WTC11 (cell line): ENCODE data around the gene NTMT2. TPM values are rescaled to one million over a fixed set of nuclear protein-coding genes. Genes with fewer than 3 reads are reported as not detected.

ENCODE experiments used
- ATAC-seq: fragments of 200-7000 bp; cut with Tn5 transposase; 2 replicates; pipeline ENCODE4 v1.10.0; 2021; ENCODE audit warnings: mild to moderate bottlenecking, moderate library complexity
- CTCF ChIA-PET: fragments of 300-600 bp; sonication (Branson Sonifier 250); formaldehyde crosslinking; loops from one replicate; lab custom pipeline; 2021; ENCODE audit warnings: antibody characterized with exemption; lab: Charles Lee
- POLR2A ChIA-PET: fragments of 350-600 bp; sonication (Branson Sonifier 250); formaldehyde crosslinking; loops from one replicate; lab custom pipeline; 2021; ENCODE audit warnings: antibody characterized with exemption; lab: Charles Lee
- DNase-seq: peaks from one replicate; pipeline ENCODE4 v3.0.0; 2021; ENCODE audit warnings: low spot score
- H3K27ac Mint-ChIP-seq: 2 replicates; pipeline ENCODE4 v1.8.0; 2021; ENCODE audit warnings: mixed read lengths
- H3K27me3 Mint-ChIP-seq: 2 replicates; pipeline ENCODE4 v1.8.0; 2021; ENCODE audit warnings: low read depth, mild to moderate bottlenecking, moderate library complexity, mixed read lengths
- H3K36me3 Mint-ChIP-seq: 2 replicates; pipeline ENCODE4 v1.8.0; 2021; ENCODE audit warnings: mixed read lengths
- H3K4me1 Mint-ChIP-seq: 2 replicates; pipeline ENCODE4 v1.8.0; 2022; ENCODE audit warnings: mixed read lengths
- H3K4me3 Mint-ChIP-seq: 2 replicates; pipeline ENCODE4 v1.8.0; 2021; ENCODE audit warnings: mild to moderate bottlenecking, moderate library complexity, mixed read lengths
- H3K9me3 Mint-ChIP-seq: 2 replicates; pipeline ENCODE4 v1.8.0; 2021; ENCODE audit warnings: mixed read lengths
- ARID4B ChIP-seq: sonication (generic); formaldehyde crosslinking; IDR thresholded peaks from 2 replicates; pipeline ENCODE4 v1.8.0; 2023; ENCODE audit warnings: missing genetic modification reagents, mild to moderate bottlenecking, borderline replicate concordance
- CBFB ChIP-seq: sonication (generic); formaldehyde crosslinking; IDR thresholded peaks from 2 replicates; pipeline ENCODE4 v1.8.1; 2022; ENCODE audit warnings: mild to moderate bottlenecking, low read depth, missing genetic modification reagents
- ETV6 ChIP-seq: sonication (generic); formaldehyde crosslinking; IDR thresholded peaks from 2 replicates; pipeline ENCODE4 v1.8.1; 2022; ENCODE audit warnings: mild to moderate bottlenecking, missing genetic modification reagents
- FOXK1 ChIP-seq: sonication (generic); formaldehyde crosslinking; IDR thresholded peaks from 2 replicates; pipeline ENCODE4 v1.8.0; 2022; ENCODE audit warnings: mild to moderate bottlenecking, moderate library complexity, missing genetic modification reagents
- FOXP4 ChIP-seq: sonication (generic); formaldehyde crosslinking; IDR thresholded peaks from 2 replicates; pipeline ENCODE4 v1.8.0; 2022; ENCODE audit warnings: mild to moderate bottlenecking, missing genetic modification reagents
- GTF2I ChIP-seq: fragments of 250-450 bp; sonication (Bioruptor Pico); conservative IDR thresholded peaks from 2 replicates; pipeline ENCODE4 v1.4.0; 2021; ENCODE audit warnings: mild to moderate bottlenecking
- IRF2 ChIP-seq: sonication (generic); formaldehyde crosslinking; IDR thresholded peaks from 2 replicates; pipeline ENCODE4 v1.8.0; 2022; ENCODE audit warnings: low read depth, missing genetic modification reagents, borderline replicate concordance
- OVOL2 ChIP-seq: fragments of 250-450 bp; sonication (Bioruptor Pico); IDR thresholded peaks from 2 replicates; pipeline ENCODE4 v1.9.0; 2021; ENCODE audit warnings: mild to moderate bottlenecking, borderline replicate concordance
- PRDM15 ChIP-seq: sonication (generic); formaldehyde crosslinking; IDR thresholded peaks from 2 replicates; pipeline ENCODE4 v1.8.0; 2022; ENCODE audit warnings: missing genetic modification reagents
- RELA ChIP-seq: sonication (generic); formaldehyde crosslinking; IDR thresholded peaks from 2 replicates; pipeline ENCODE4 v1.8.1; 2022; ENCODE audit warnings: missing genetic modification reagents, mild to moderate bottlenecking, borderline replicate concordance
- SMAD3 ChIP-seq: sonication (generic); formaldehyde crosslinking; IDR thresholded peaks from 2 replicates; pipeline ENCODE4 v1.8.0; 2022; ENCODE audit warnings: missing genetic modification reagents, mild to moderate bottlenecking, borderline replicate concordance
- SOX15 ChIP-seq: fragments of 250-450 bp; sonication (Bioruptor Pico); IDR thresholded peaks from 2 replicates; pipeline ENCODE4 v1.9.0; 2021; ENCODE audit warnings: mild to moderate bottlenecking
- SP1 ChIP-seq: sonication (generic); formaldehyde crosslinking; conservative IDR thresholded peaks from 2 replicates; pipeline ENCODE4 v1.8.1; 2022; ENCODE audit warnings: missing genetic modification reagents
- TCF7 ChIP-seq: sonication (generic); formaldehyde crosslinking; IDR thresholded peaks from 2 replicates; pipeline ENCODE4 v1.8.0; 2022; ENCODE audit warnings: mild to moderate bottlenecking, low read depth, missing genetic modification reagents, moderate library complexity
- total RNA-seq: library from RNA; stranded (reverse); gene quantifications from 3 replicates; pipeline ENCODE4 v1.2.3, GENCODE V29; 2021
- TF ChIP-seq, protein P1 (sequence below): sonication (generic); formaldehyde crosslinking; IDR thresholded peaks from 2 replicates; pipeline ENCODE4 v1.8.1; 2023; ENCODE audit warnings: mild to moderate bottlenecking, missing genetic modification reagents
- TF ChIP-seq, protein P2 (sequence below): fragments of 250-450 bp; sonication (Bioruptor Pico); IDR thresholded peaks from 2 replicates; pipeline ENCODE4 v1.9.0; 2021; ENCODE audit warnings: moderate library complexity, mild to moderate bottlenecking, inconsistent platforms, borderline replicate concordance
- TF ChIP-seq, protein P3 (sequence below): sonication (generic); formaldehyde crosslinking; conservative IDR thresholded peaks from 2 replicates; pipeline ENCODE4 v1.8.1; 2022; ENCODE audit warnings: mild to moderate bottlenecking, missing genetic modification reagents
- TF ChIP-seq, protein P4 (sequence below): sonication (generic); formaldehyde crosslinking; IDR thresholded peaks from 2 replicates; pipeline ENCODE4 v1.8.1; 2022; ENCODE audit warnings: low read depth, mild to moderate bottlenecking, moderate library complexity, missing genetic modification reagents, borderline replicate concordance

Gene NTMT2
- total RNA-seq, 1 experiment from 2014 or later, result 0.24 TPM

GRCh38 chr1:170217517-170218256 lies 71.9 kb downstream of the NTMT2 start:
- H3K4me3 Mint-ChIP-seq, result no peak overlapping the region
- H3K36me3 Mint-ChIP-seq, result no peaks in the 10 kb centered on the region
- H3K27ac Mint-ChIP-seq, result no peak overlapping the region
- ATAC-seq (no peak), DNase-seq (no peak)
- H3K9me3 Mint-ChIP-seq, result no peaks in the 10 kb centered on the region
- POLR2A ChIA-PET, result no interaction called here
- TF ChIP-seq PRDM15 (CRISPR knock-in tag) (no peak), GTF2I (CRISPR knock-in tag) (no peak), RELA (CRISPR knock-in tag) (no peak), SP1 (CRISPR knock-in tag) (no peak), TCF7 (CRISPR knock-in tag) (no peak), IRF2 (CRISPR knock-in tag) (no peak), ARID4B (no peak), SOX15 (CRISPR knock-in tag) (no peak), ETV6 (CRISPR knock-in tag) (no peak), SMAD3 (CRISPR knock-in tag) (no peak), OVOL2 (no peak), FOXK1 (no peak), FOXP4 (CRISPR knock-in tag) (no peak), CBFB (CRISPR knock-in tag) (no peak)
- TF ChIP-seq, protein P1, sequence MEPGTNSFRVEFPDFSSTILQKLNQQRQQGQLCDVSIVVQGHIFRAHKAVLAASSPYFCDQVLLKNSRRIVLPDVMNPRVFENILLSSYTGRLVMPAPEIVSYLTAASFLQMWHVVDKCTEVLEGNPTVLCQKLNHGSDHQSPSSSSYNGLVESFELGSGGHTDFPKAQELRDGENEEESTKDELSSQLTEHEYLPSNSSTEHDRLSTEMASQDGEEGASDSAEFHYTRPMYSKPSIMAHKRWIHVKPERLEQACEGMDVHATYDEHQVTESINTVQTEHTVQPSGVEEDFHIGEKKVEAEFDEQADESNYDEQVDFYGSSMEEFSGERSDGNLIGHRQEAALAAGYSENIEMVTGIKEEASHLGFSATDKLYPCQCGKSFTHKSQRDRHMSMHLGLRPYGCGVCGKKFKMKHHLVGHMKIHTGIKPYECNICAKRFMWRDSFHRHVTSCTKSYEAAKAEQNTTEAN, result no peak
- TF ChIP-seq, protein P2, sequence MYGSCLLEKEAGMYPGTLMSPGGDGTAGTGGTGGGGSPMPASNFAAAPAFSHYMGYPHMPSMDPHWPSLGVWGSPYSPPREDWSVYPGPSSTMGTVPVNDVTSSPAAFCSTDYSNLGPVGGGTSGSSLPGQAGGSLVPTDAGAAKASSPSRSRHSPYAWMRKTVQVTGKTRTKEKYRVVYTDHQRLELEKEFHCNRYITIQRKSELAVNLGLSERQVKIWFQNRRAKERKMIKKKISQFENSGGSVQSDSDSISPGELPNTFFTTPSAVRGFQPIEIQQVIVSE (CRISPR knock-in tag), result no peak
- TF ChIP-seq, protein P3, sequence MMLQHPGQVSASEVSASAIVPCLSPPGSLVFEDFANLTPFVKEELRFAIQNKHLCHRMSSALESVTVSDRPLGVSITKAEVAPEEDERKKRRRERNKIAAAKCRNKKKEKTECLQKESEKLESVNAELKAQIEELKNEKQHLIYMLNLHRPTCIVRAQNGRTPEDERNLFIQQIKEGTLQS (CRISPR knock-in tag), result no peak
- TF ChIP-seq, protein P4, sequence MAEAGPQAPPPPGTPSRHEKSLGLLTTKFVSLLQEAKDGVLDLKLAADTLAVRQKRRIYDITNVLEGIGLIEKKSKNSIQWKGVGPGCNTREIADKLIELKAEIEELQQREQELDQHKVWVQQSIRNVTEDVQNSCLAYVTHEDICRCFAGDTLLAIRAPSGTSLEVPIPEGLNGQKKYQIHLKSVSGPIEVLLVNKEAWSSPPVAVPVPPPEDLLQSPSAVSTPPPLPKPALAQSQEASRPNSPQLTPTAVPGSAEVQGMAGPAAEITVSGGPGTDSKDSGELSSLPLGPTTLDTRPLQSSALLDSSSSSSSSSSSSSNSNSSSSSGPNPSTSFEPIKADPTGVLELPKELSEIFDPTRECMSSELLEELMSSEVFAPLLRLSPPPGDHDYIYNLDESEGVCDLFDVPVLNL (CRISPR knock-in tag), result no peak
- no peaks in the 10 kb centered on the region; the same call in 1 of the 2 replicates for H3K27me3 Mint-ChIP-seq
- H3K4me1 Mint-ChIP-seq, result no peaks in the 10 kb centered on the region
- CTCF ChIA-PET, result no interaction called here
